ENCODE results near the gene QKI.

GRCh38 chr6:163617549-163617948 lies 203.0 kb downstream of the QKI start:
- TF ChIP-seq CREB1 (IDR thresholded peaks at IDR 0.05; ENCODE audit: low read depth), result no peak
- TF ChIP-seq EP300 (IDR thresholded peaks at IDR 0.05; ENCODE audit: borderline replicate concordance), result no peak
- no peak for TF ChIP-seq ZBTB7A (IDR thresholded peaks at IDR 0.05; ENCODE audit: low read depth)
- TF ChIP-seq, protein P1, sequence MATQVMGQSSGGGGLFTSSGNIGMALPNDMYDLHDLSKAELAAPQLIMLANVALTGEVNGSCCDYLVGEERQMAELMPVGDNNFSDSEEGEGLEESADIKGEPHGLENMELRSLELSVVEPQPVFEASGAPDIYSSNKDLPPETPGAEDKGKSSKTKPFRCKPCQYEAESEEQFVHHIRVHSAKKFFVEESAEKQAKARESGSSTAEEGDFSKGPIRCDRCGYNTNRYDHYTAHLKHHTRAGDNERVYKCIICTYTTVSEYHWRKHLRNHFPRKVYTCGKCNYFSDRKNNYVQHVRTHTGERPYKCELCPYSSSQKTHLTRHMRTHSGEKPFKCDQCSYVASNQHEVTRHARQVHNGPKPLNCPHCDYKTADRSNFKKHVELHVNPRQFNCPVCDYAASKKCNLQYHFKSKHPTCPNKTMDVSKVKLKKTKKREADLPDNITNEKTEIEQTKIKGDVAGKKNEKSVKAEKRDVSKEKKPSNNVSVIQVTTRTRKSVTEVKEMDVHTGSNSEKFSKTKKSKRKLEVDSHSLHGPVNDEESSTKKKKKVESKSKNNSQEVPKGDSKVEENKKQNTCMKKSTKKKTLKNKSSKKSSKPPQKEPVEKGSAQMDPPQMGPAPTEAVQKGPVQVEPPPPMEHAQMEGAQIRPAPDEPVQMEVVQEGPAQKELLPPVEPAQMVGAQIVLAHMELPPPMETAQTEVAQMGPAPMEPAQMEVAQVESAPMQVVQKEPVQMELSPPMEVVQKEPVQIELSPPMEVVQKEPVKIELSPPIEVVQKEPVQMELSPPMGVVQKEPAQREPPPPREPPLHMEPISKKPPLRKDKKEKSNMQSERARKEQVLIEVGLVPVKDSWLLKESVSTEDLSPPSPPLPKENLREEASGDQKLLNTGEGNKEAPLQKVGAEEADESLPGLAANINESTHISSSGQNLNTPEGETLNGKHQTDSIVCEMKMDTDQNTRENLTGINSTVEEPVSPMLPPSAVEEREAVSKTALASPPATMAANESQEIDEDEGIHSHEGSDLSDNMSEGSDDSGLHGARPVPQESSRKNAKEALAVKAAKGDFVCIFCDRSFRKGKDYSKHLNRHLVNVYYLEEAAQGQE (IDR thresholded peaks at IDR 0.05; ENCODE audit: low read depth), result no peak
